NT2/D1 (cell line): Measurements from ENCODE around the gene RAPGEF4.

Source experiments
- SUZ12 ChIP-seq: IDR thresholded peaks from 2 replicates; pipeline ENCODE4 v1.6.1; 2011; ENCODE audit not compliant: insufficient read length, insufficient read depth; ENCODE audit errors: extremely low read depth
- ZNF274 ChIP-seq: IDR thresholded peaks from 2 replicates; pipeline ENCODE4 v1.6.1; 2011; ENCODE audit warnings: mild to moderate bottlenecking, low read depth, low read length

GRCh38 chr2:172822585-172822984 is 86.9 kb downstream of the RAPGEF4 start:
- TF ChIP-seq SUZ12 (no peak), ZNF274 (no peak)
